Skeletal muscle tissue (tissue), 4 donors: Measurements from ENCODE around the gene PTPRN2. TPM values are rescaled to one million over a fixed set of nuclear protein-coding genes. Genes with fewer than 3 reads are reported as not detected.

Source experiments
- H3K27ac ChIP-seq: one replicate; pipeline ENCODE4 v1.7.0; 2013; ENCODE audit warnings: mild to moderate bottlenecking, low read depth, low read length, inconsistent platforms
- H3K27me3 ChIP-seq, 3 donors: one replicate each; pipeline ENCODE4 v1.7.0; 2013; ENCODE audit warnings: low read length in 3 of 3; ENCODE audit not compliant: control insufficient read depth in 3 of 3, insufficient read depth in 3 of 3
- H3K36me3 ChIP-seq, 3 donors: one replicate each; pipeline ENCODE4 v1.7.0; 2013; ENCODE audit warnings: low read length in 3 of 3; ENCODE audit not compliant: control insufficient read depth in 3 of 3, insufficient read depth in 3 of 3
- H3K4me1 ChIP-seq, 3 donors: one replicate each; pipeline ENCODE4 v1.7.0; 2013; ENCODE audit warnings: low read length in 3 of 3, mild to moderate bottlenecking in 3 of 3; ENCODE audit not compliant: control insufficient read depth in 3 of 3, insufficient read depth in 3 of 3
- H3K4me3 ChIP-seq, 3 donors: one replicate each; pipeline ENCODE4 v1.7.0; 2013; ENCODE audit warnings: low read length in 3 of 3
- H3K9ac ChIP-seq, 3 donors: one replicate each; pipeline ENCODE4 v1.7.0; 2013; ENCODE audit warnings: low read length in 3 of 3, mild to moderate bottlenecking in 3 of 3, moderate library complexity in 2 of 3, low read depth in 1 of 3
- H3K9me3 ChIP-seq, 3 donors: one replicate each; pipeline ENCODE4 v1.7.0; 2013; ENCODE audit warnings: low read length in 3 of 3; ENCODE audit not compliant: control insufficient read depth in 3 of 3
- total RNA-seq: library from RNA; depleted of rRNA; stranded (reverse); fragments of >200 nt; gene quantifications from one replicate; pipeline ENCODE4 v1.2.3, GENCODE V29; 2014
- donor health status: Osteomylitis.

PTPRN2 gene
- total RNA-seq, 1 donor from 2014 or later, result 1.6 TPM

- no peaks in the 10 kb centered on the region for H3K9me3 ChIP-seq
These were observed 39.8 kb downstream of the PTPRN2 start for GRCh38 chr7:158547817-158548216.

GRCh38 chr7:158546626-158547025 is 41.0 kb downstream of the PTPRN2 start:
- peaks cover 10 to 37% (median 16%) of the 10 kb centered on the region in 3 donors for H3K27me3 ChIP-seq
- no peaks in the 10 kb centered on the region for H3K36me3 ChIP-seq
- no peak overlapping the region for H3K9ac ChIP-seq
- H3K27ac ChIP-seq, result no peak overlapping the region
- H3K4me3 ChIP-seq, result no peak overlapping the region
- H3K9me3 ChIP-seq, result no peaks in the 10 kb centered on the region
- peaks cover 0 to 8% (median 6%) of the 10 kb centered on the region in 3 donors for H3K4me1 ChIP-seq

More at GRCh38 chr7:158547817-158548216, 39.8 kb downstream of the PTPRN2 start:
- H3K27ac ChIP-seq, result no peak overlapping the region
- H3K36me3 ChIP-seq, result no peaks in the 10 kb centered on the region
- no peak overlapping the region for H3K9ac ChIP-seq
- peaks cover 10 to 37% (median 17%) of the 10 kb centered on the region in 3 donors for H3K27me3 ChIP-seq
- H3K4me1 ChIP-seq, result peaks cover 0 to 8% (median 6%) of the 10 kb centered on the region in 3 donors
- H3K4me3 ChIP-seq, result no peak overlapping the region

GRCh38 chr7:158546214-158546613 is 41.4 kb downstream of the PTPRN2 start:
- no peaks in the 10 kb centered on the region for H3K9me3 ChIP-seq

GRCh38 chr7:158544708-158545107 is 42.9 kb downstream of the PTPRN2 start:
- Histone ChIP-seq H3K27me3 (peaks cover 10 to 31% (median 16%) of the 10 kb centered on the region in 3 donors), H3K4me1 (peaks cover 0 to 8% (median 6%) of the 10 kb centered on the region in 3 donors), H3K9me3 (no peaks in the 10 kb centered on the region), H3K4me3 (no peak overlapping the region), H3K27ac (no peak overlapping the region), H3K36me3 (no peaks in the 10 kb centered on the region), H3K9ac (no peak overlapping the region)

More at GRCh38 chr7:158546214-158546613, 41.4 kb downstream of the PTPRN2 start:
- peaks cover 10 to 37% (median 16%) of the 10 kb centered on the region in 3 donors for H3K27me3 ChIP-seq
- H3K9ac ChIP-seq, result no peak overlapping the region
- no peaks in the 10 kb centered on the region for H3K36me3 ChIP-seq
- no peak overlapping the region for H3K4me3 ChIP-seq
- H3K27ac ChIP-seq, result no peak overlapping the region
- H3K4me1 ChIP-seq, result peaks cover 0 to 8% (median 6%) of the 10 kb centered on the region in 3 donors

- H3K9me3 ChIP-seq, result no peaks in the 10 kb centered on the region
- peaks cover 10 to 28% (median 16%) of the 10 kb centered on the region in 3 donors for H3K27me3 ChIP-seq
- no peak overlapping the region for H3K27ac ChIP-seq
- no peak overlapping the region for H3K9ac ChIP-seq
- H3K4me3 ChIP-seq, result no peak overlapping the region
- H3K36me3 ChIP-seq, result no peaks in the 10 kb centered on the region
- H3K4me1 ChIP-seq, result peaks cover 0 to 3% (median 1%) of the 10 kb centered on the region in 3 donors
These were observed 43.8 kb downstream of the PTPRN2 start for GRCh38 chr7:158543840-158544239.

- Histone ChIP-seq H3K4me3 (no peak overlapping the region), H3K27ac (no peak overlapping the region), H3K9ac (no peak overlapping the region), H3K4me1 (no peaks in the 10 kb centered on the region), H3K9me3 (no peaks in the 10 kb centered on the region), H3K27me3 (peaks cover 4 to 19% (median 8%) of the 10 kb centered on the region in 3 donors), H3K36me3 (no peaks in the 10 kb centered on the region)
These were observed 44.7 kb downstream of the PTPRN2 start for GRCh38 chr7:158542651-158543566.

GRCh38 chr7:158541346-158542010 is 46.1 kb downstream of the PTPRN2 start:
- Histone ChIP-seq H3K9me3 (no peaks in the 10 kb centered on the region), H3K27ac (no peak overlapping the region), H3K4me3 (no peak overlapping the region), H3K4me1 (no peaks in the 10 kb centered on the region), H3K36me3 (no peaks in the 10 kb centered on the region), H3K9ac (no peak overlapping the region), H3K27me3 (peaks cover 0 to 12% (median 2%) of the 10 kb centered on the region in 3 donors)

GRCh38 chr7:158539711-158540146 is 47.9 kb downstream of the PTPRN2 start:
- Histone ChIP-seq H3K9me3 (peaks cover 0 to 2% (median 0%) of the 10 kb centered on the region in 3 donors), H3K9ac (no peak overlapping the region), H3K4me1 (no peaks in the 10 kb centered on the region), H3K27ac (no peak overlapping the region), H3K4me3 (no peak overlapping the region), H3K27me3 (peaks cover 0 to 5% (median 0%) of the 10 kb centered on the region in 3 donors), H3K36me3 (no peaks in the 10 kb centered on the region)

GRCh38 chr7:158538156-158538946 is 49.3 kb downstream of the PTPRN2 start:
- Histone ChIP-seq H3K9ac (no peak overlapping the region), H3K27me3 (no peaks in the 10 kb centered on the region)

More at GRCh38 chr7:158538156-158538946, 49.3 kb downstream of the PTPRN2 start:
- Histone ChIP-seq H3K27ac (no peak overlapping the region), H3K4me3 (no peak overlapping the region), H3K36me3 (no peaks in the 10 kb centered on the region), H3K4me1 (no peaks in the 10 kb centered on the region), H3K9me3 (peaks cover 0 to 2% (median 0%) of the 10 kb centered on the region in 3 donors)
